ENCODE measurements around the gene CCNL2. TPM values are rescaled to one million over a fixed set of nuclear protein-coding genes. Genes with fewer than 3 reads are reported as not detected.

Gene CCNL2
- total RNA-seq, 1 experiment from 2014 or later, result 206 TPM

- ChIA-PET CTCF (no interaction called here), POLR2A (ENCODE audit: low non-redundant PET) (no interaction called here)
- H3K9me3 ChIP-seq (ENCODE audit: low read depth, low read length, poor library complexity, severe bottlenecking), result no peaks in the 10 kb centered on the region
- intact Hi-C loops (cut with micrococcal nuclease; ENCODE audit: unreplicated experiment), result no loop called here
- no peak for DNase-seq (ENCODE audit: low spot score)
- no peak overlapping the region for H3K27ac ChIP-seq (ENCODE audit: low read depth, low read length, poor library complexity, severe bottlenecking)
- no peaks in the 10 kb centered on the region for H3K36me3 ChIP-seq (ENCODE audit: insufficient read depth, low read length, poor library complexity, severe bottlenecking)
- BruUV-seq (replicated peaks), result no TSS peak
- H3K27me3 ChIP-seq (replicated peaks; ENCODE audit: insufficient read depth, low read depth, low read length, poor library complexity), result no peaks in the 10 kb centered on the region
- H3K4me3 ChIP-seq (ENCODE audit: low read depth, low read length, poor library complexity, severe bottlenecking), result no peak overlapping the region
- TF ChIP-seq CTCF (conservative IDR thresholded peaks at IDR 0.05; ENCODE audit: low read depth, low read length) (no peak), EZH2 (IDR thresholded peaks at IDR 0.05; ENCODE audit: borderline replicate concordance, low read depth, low read length, poor library complexity, severe bottlenecking) (no peak)
- H3K4me1 ChIP-seq (ENCODE audit: insufficient read depth, low read length, poor library complexity, severe bottlenecking), result peaks cover 11% of the 10 kb centered on the region
Measured at GRCh38 chr1:1438531-1439381, 39.6 kb upstream of the CCNL2 start.

- H3K27me3 ChIP-seq (replicated peaks; ENCODE audit: insufficient read depth, low read depth, low read length, poor library complexity), result no peaks in the 10 kb centered on the region
- no peak for DNase-seq (ENCODE audit: low spot score)
- no peak overlapping the region for H3K27ac ChIP-seq (ENCODE audit: low read depth, low read length, poor library complexity, severe bottlenecking)
- H3K9me3 ChIP-seq (ENCODE audit: low read depth, low read length, poor library complexity, severe bottlenecking), result no peaks in the 10 kb centered on the region
- POLR2A ChIA-PET (ENCODE audit: low non-redundant PET), result no interaction called here
- CTCF ChIA-PET, result no interaction called here
- no peak for TF ChIP-seq CTCF (conservative IDR thresholded peaks at IDR 0.05; ENCODE audit: low read depth, low read length)
- H3K36me3 ChIP-seq (ENCODE audit: insufficient read depth, low read length, poor library complexity, severe bottlenecking), result no peaks in the 10 kb centered on the region
- H3K4me3 ChIP-seq (ENCODE audit: low read depth, low read length, poor library complexity, severe bottlenecking), result no peak overlapping the region
- intact Hi-C loops (cut with micrococcal nuclease; ENCODE audit: unreplicated experiment), result no loop called here
- H3K4me1 ChIP-seq (ENCODE audit: insufficient read depth, low read length, poor library complexity, severe bottlenecking), result peaks cover 11% of the 10 kb centered on the region
- no TSS peak for BruUV-seq (replicated peaks)
Measured at GRCh38 chr1:1437904-1438376, 38.8 kb upstream of the CCNL2 start.

GRCh38 chr1:1437033-1437903 lies 38.1 kb upstream of the CCNL2 start:
- CTCF ChIA-PET, result no interaction called here

More at GRCh38 chr1:1437033-1437903, 38.1 kb upstream of the CCNL2 start:
- Histone ChIP-seq H3K9me3 (ENCODE audit: low read depth, low read length, poor library complexity, severe bottlenecking) (no peaks in the 10 kb centered on the region), H3K27me3 (replicated peaks; ENCODE audit: insufficient read depth, low read depth, low read length, poor library complexity) (no peaks in the 10 kb centered on the region), H3K27ac (ENCODE audit: low read depth, low read length, poor library complexity, severe bottlenecking) (no peak overlapping the region), H3K4me1 (ENCODE audit: insufficient read depth, low read length, poor library complexity, severe bottlenecking) (peaks cover 11% of the 10 kb centered on the region), H3K36me3 (ENCODE audit: insufficient read depth, low read length, poor library complexity, severe bottlenecking) (no peaks in the 10 kb centered on the region), H3K4me3 (ENCODE audit: low read depth, low read length, poor library complexity, severe bottlenecking) (no peak overlapping the region)
- intact Hi-C loops (cut with micrococcal nuclease; ENCODE audit: unreplicated experiment), result no loop called here
- no peak for DNase-seq (ENCODE audit: low spot score)
- TF ChIP-seq CTCF (conservative IDR thresholded peaks at IDR 0.05; ENCODE audit: low read depth, low read length), result no peak
- TF ChIP-seq EZH2 (IDR thresholded peaks at IDR 0.05; ENCODE audit: borderline replicate concordance, low read depth, low read length, poor library complexity, severe bottlenecking), result no peak
- no TSS peak for BruUV-seq (replicated peaks)
- POLR2A ChIA-PET (ENCODE audit: low non-redundant PET), result no interaction called here
